Stimulated activated CD4-positive, alpha-beta T cell treated with anti-CD3 and anti-CD28 coated beads, Interleukin-1b, Interleukin-23, amount 100 ng/mL, for 24 hours (primary cell): ENCODE measurements around the gene BFAR.

ENCODE experiments used
- DNase-seq, 4 experiments: peaks; one replicate each; pipeline ENCODE4 v3.0.0-alpha.2; 2020; ENCODE audit warnings: low read depth in 4 of 4, low spot score in 1 of 4

BFAR gene, protein sequence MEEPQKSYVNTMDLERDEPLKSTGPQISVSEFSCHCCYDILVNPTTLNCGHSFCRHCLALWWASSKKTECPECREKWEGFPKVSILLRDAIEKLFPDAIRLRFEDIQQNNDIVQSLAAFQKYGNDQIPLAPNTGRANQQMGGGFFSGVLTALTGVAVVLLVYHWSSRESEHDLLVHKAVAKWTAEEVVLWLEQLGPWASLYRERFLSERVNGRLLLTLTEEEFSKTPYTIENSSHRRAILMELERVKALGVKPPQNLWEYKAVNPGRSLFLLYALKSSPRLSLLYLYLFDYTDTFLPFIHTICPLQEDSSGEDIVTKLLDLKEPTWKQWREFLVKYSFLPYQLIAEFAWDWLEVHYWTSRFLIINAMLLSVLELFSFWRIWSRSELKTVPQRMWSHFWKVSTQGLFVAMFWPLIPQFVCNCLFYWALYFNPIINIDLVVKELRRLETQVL

DNA sequence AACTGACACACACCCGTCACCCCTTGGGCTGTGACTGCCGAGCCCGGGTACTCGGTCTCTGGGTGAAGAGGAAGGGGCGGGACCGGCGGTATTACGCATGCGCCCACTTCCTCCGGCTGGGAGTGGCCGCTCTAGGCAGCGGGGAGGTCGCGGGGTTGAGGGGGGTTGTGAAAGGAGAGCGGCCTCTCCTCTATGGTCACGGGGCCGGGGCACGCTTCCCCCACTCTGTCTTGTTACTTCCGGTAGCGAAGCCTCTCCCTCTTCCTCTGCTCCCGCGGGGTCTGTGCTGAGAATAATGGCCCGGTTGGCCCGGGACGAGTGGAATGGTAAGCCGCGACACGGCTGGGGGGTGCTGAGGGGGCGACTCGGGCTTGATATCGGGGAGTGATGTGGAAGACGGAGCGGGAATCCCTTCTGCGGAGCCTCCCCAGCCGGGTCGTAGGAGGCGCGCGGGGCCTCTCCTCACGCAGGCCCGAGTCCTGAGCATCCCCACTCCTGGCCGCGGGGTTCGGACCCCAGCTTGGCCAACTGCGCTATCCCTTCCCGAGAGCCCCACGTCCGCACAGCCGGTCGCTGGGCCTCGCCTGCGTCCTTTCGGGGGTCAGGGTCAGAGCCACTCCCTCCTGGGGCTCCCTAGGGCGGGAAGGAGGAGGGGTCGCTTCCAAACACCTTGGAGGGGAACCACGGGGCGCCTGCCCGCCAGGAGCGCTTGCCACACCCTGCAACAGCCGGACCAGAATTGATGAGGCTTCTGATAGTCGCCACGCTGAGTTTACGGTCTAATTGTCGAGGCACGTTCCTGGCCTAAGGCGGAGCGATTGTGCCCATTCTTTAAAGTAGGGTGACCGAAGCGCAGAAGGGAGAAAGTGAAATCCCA, at the start of gene BFAR:
BFAR (plus strand) TSS at position 259 of the 877 bp plus-strand sequence. CDS start 11,396 bp downstream, outside the sequence.
- peak; percentile 97 to 100 (median 98) for DNase-seq

GRCh38 chr16:14585287-14585686, 47.5 kb upstream of the BFAR start:
- DNase-seq: no peak

- no peak for DNase-seq
These were observed 46.0 kb upstream of the BFAR start for GRCh38 chr16:14586637-14587305.

DNA sequence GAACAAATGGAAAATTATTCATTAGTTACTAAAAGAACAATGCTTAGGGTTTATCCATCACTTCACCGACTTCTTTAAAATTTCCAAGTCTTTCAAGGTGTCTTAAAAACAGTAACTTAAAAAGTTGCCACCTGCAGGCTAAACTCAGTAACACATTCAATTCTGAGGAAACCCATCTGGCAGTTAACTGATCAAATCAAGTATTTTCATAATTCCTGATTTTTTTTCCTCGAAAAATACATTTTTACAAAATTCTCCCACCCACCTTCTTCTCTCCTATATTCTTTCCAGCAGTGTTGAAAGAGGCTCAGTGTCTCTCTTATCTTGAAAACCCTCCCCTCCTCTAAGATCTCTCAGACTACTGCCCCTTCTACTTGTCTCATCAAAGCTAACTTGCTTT, 32.6 kb upstream of the BFAR start:
- no peak for DNase-seq

DNA sequence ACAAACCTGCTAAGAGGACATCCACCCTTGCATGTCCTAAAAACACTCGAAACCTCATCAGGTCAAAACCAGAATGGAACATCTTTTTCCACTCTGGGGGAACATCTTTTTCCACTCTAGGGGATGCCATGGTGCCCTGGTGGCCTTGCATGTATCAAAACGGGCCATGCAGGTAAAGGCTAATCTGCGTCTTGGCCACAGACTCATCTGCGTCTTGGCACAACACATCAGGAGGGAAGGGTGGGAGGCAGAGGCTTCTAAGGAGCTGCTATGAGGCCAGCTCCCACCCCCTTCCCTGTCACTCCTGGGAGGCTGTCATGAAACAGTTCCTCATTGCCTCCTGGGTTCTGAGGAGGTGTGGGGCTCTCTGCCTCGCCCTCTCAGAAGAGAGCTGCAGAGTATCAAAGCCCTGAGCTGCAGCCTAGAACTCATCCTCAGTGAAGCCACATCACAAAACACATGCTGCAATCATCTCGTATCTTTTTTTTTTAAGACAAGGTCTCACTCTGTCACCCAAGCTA, 30.2 kb upstream of the BFAR start:
- DNase-seq: no peak

DNA sequence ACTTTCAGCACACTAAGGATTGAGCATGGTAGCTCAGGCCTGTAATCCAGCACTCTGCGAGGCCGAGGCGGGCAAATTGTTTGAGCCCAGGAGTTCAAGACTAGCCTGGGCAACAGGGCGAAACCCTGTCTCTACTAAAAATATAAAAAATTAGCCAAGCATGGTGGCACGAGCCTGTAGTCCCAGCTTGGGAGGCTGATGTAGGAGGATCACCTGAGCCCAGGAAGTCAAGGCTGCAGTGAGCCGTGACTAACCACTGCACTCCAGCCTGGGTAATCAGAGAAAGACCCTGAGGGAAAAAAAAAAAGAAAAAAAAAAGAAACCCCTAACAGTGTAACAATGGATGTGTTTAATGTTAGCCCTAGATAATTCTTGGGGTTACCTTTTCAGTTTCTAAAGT, 26.6 kb upstream of the BFAR start:
- no peak for DNase-seq

DNA sequence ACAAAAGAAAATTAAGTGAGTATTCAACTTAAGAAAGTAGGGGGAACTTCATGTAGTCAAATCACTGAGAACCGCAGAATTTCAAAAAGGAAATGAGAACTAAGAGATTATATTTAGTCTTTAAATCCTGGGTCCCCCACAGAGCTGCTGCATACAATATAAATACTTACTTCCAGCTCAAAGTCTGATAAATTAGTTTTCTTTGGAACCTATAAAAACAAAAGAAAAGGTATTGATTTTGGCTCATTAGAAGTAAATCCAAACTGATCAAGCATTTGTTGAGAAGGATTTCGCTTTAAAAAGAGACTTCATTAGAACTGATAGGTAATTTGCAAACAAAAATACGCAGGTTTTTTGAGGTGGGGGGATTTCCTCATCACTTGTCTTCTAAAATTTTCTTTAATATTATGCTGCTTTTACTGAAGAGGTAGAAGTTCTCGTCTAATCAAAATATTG, 24.6 kb upstream of the BFAR start:
- no peak for DNase-seq

- DNase-seq: no peak
These were observed 24.1 kb upstream of the BFAR start for GRCh38 chr16:14608604-14609003.

GRCh38 chr16:14609716-14610115, 23.0 kb upstream of the BFAR start:
- DNase-seq: no peak

DNA sequence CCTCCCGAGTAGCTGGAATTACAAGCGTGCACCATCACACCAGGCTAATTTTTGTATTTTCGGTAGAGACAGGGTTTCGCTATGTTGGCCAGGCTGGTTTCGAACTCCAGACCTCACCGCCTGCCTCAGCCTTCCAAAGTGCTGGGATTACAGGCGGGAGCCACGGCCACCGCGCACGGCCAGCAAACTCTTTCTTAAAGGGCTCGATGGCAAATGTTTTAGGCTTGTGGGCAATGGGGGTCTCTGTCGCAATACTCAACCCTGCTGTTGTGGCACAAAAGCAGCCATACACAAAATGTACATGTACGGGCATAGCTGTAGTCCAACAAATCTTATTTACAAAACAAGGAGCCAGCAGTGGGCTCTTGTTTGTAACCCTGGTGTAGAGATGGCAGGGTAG, 21.1 kb upstream of the BFAR start:
- DNase-seq: no peak

DNA sequence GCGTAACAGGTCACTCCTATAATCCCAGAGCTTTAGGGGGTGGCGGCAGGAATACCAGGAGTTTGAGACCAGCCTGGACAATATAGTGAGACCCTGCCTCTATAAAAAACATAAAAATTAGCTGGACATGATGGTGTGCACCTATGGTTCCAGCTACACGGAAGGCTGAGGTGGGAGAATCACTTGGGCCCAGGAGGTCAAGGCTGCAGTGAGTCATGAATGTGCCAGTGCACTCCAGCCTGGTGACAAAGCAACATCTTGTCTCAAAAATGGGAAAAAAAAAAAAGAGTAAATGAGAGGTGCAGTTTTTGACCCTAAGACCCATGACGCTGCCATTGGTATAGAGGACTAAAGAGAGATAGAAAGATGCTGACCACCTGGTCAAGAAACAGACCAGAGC, 18.8 kb upstream of the BFAR start:
- DNase-seq: no peak

- no peak for DNase-seq
These were observed 16.5 kb upstream of the BFAR start for GRCh38 chr16:14616280-14616679.

- no peak for DNase-seq
These were observed 14.2 kb upstream of the BFAR start for GRCh38 chr16:14618566-14618965.

GRCh38 chr16:14627078-14627477, 5.7 kb upstream of the BFAR start:
- no peak for DNase-seq

- DNase-seq: no peak
These were observed 3.7 kb upstream of the BFAR start for GRCh38 chr16:14628806-14629611.

GRCh38 chr16:14629612-14629918, 3.2 kb upstream of the BFAR start:
- no peak for DNase-seq

DNA sequence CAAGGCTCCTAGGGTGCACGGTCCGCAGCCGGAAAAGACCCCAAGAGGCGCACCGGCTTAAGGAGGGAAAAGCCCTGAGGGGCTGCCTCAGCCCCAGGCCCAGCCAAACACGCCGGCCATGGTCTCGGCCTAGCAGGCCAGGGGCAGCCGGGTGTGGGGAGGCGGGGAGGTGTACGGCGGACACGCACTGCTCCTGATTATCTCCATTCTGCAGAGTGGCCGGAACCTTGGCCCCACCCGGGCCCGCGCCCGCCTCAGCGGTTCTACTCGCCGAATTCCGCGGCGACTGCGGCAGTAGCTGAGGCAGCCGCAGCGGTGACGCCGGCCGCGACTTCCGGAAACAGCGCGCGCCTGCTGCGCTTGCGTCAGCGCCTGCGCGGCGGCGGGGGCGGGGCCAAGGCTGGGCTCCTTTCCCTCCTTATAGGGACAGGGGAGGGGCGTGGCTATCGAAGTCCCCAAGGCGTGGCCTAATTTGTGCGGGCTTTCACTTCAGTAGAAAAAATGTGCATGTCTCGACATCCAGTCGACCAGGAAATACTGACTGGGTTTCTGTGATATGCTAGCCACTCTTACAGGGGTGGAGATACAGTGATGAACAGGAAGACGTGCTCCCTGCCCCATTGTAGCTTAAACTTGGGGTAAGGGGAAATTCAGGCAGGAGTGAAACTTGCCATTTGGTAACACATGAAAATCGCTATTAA, 2.7 kb upstream of the BFAR start, which contains the start of gene PARN:
PARN (minus strand) TSS at position 342 of the 701 bp plus-strand sequence; CDS start at position 207, 135 bp downstream.
- DNase-seq: peak; percentile 83 to 98 (median 98)

DNA sequence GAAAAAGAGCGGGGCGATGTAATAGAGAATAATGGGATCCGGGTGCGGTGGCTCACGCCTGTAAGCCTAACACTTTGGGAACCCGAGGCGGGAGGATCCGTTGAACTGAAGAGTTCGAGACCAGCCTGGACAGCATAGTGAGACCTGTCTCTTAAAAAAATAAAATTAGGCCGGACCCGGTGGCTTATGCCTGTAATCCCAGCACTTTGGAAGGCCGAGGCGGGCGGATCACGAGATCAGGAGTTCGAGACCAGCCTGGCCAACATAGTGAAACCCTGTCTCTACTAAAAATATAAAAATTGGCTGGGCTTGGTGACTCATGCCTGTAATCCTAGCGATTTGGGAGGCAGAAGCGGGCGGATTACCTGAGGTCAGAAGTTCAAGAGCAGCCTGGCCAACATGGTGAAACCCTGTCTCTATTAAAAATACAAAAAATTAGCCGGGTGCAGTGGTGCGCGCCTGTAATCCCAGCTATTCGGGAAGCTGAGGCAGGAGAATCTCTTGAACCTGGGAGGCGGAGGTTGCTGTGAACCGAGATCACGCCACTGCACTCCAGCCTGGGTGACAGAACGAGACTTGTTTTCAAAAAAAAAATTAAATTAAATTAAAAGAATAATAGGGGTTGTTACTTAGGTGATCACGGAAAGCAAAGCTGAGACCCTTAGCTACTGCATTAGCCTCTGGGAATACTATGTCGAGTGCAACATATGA, 2.0 kb upstream of the BFAR start:
- DNase-seq: peak in 1 of 4 experiments; percentile 7

GRCh38 chr16:14634389-14634725, 1.6 kb downstream of the BFAR start:
- no peak for DNase-seq
